Occipital lobe (tissue), 2 donors: ENCODE measurements around the gene KRTAP6-2. TPM values are rescaled to one million over a fixed set of nuclear protein-coding genes. Genes with fewer than 3 reads are reported as not detected.

Source experiments
- DNase-seq: peaks from one replicate; lab custom pipeline; 2025; lab: John Stamatoyannopoulos, UW
- total RNA-seq: library from RNA; depleted of rRNA; stranded (reverse); fragments of >200 nt; gene quantifications from one replicate; pipeline ENCODE4 v1.2.3, GENCODE V29; 2014

The KRTAP6-2 gene, protein sequence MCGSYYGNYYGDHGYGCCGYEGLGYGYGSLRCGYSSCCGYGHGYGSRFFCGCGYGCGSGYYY
- total RNA-seq = not detected

DNA sequence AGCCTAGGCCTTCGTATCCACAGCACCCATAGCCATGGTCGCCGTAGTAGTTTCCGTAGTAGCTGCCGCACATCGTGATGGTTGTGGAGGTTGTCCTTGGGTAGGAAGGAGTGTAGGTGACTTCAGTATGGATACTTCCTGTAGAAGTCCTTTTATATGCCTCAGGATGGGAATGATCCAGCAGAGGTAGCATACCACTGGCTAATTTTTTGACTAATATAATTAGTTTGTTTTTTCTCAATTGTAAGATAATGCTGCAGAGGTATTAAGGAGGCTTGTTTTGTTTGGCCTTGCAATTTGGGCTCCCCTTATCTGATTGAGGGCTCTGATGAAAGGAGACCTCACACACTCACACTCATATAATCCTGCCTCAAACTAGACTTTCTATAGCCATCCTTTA lies at the start of gene KRTAP6-2:
TSS of gene KRTAP6-2 (minus strand) at position 101 of the 400 bp plus-strand sequence. CDS start at position 73, 28 bp downstream.
- no peak for DNase-seq

DNA sequence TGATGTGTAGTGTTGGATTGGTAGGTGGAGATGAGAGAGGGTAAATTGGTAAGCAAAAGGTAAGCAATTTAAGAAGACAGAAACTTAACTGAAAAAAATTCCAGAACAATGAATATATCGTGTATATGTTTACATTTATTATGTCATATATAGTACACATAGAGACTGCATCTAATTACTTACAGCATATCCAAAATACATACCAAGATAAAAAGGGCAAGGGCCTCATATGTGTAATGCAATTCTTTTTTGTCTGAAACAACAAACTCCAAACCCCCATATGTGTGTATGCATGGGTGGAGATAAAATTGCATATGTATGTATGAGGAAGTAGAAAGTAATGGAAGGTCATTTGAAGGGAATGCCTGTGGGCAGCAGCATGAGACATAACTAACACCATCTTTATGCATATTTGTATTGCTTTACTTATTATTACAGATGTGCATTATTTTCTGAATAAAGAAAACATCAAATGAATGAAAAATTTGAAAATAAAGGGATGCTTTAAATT lies 48.3 kb upstream of the KRTAP6-2 start:
- DNase-seq = no peak

DNA sequence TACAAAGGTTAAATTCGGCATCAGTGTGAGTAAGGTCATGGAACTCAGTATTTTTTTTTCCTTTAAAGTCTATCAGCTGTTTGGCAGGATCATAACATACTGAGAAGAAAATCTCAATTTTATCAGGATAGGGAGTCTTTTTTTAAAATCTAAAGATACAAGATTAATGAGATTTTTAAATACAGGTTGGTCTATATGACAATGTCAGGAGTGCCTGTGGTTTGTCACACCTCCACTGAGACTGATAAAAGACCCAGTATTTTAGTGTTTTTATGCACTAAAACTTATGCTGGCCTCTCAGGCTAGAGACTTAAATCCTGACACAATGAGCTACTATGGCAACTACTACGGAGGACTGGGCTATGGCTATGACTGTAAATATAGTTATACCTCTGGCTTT lies 43.9 kb upstream of the KRTAP6-2 start, which contains the start of gene KRTAP20-3:
TSS of gene KRTAP20-3 (plus strand) at position 301 of the 400 bp plus-strand sequence.
- no peak for DNase-seq

DNA sequence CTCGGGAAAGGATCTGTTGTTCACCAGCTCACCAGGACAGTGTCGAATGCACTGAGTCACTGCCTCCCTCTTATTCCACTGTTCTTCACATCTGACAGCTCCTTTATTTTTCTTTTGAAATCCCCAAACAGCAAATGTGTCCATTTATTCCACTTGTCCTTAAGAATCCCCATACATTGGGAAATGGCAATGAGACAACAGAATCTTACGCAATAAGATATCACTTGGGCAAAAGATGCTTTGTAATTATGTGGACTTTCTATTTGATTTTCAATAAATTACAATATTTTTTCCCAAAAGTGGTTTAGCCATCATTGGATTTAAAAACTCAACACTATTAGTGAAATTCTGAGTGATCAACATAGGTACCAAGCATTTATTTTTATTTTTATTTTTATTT lies 40.0 kb upstream of the KRTAP6-2 start:
- no peak for DNase-seq

DNA sequence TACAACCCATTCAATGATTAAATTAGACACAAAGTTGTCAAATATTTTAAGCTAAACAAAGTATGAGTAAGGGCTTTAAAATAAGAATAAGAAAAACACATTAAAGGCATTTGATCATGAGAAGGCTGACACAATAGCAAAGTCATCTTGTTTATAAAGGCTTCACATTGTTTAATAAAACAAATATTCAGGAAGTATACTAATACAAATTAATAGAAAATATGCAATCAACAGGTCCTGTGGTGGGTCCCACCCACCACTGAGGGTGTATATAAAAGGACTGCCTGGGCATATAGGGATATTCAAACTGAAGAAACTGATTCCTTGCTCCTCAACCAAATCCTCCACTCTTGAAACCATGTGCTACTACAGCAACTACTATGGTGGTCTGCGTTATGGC lies 36.2 kb upstream of the KRTAP6-2 start, which contains the start of gene KRTAP20-2:
TSS of gene KRTAP20-2 (plus strand) at position 301 of the 400 bp plus-strand sequence. CDS start at position 359, 58 bp downstream.
- no peak for DNase-seq

DNA sequence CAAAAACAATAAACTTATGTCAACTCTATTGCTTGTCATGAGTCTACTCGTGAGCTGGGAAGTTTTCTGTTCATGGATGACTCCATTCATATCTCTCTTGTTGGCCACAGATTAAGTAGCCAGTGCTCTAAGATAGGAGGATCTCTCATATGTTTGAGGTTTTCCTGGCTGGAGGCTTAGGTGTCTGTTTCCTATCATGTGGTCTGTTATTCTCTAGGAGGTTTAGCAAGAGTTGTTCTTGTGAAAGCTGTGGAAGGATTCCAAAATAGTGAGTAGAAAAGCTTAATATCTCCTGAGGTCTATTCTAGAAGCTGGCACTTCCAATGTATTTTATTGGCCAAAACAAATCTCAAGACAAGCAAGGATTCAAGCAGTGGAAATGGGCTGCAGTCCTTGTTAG lies 30.5 kb upstream of the KRTAP6-2 start:
- no peak for DNase-seq

DNA sequence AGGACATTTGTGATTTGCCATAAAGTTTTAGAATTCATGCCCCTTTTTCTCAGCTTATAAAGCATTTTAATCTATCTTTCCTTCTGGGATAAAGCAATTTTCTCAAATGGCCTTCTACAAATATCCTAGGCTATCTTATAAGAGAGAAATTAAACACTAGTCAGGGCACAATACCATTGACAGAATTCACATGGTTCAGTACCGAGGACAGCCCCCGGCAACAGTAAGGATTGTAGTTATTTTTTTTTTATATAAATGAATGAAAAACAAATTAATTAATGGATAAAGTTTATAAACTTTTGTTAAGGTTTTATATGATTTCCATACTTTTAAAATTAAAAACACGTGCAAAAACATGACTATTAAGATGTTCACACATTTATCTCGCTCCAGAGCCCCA lies 29.4 kb upstream of the KRTAP6-2 start:
- no peak for DNase-seq

DNA sequence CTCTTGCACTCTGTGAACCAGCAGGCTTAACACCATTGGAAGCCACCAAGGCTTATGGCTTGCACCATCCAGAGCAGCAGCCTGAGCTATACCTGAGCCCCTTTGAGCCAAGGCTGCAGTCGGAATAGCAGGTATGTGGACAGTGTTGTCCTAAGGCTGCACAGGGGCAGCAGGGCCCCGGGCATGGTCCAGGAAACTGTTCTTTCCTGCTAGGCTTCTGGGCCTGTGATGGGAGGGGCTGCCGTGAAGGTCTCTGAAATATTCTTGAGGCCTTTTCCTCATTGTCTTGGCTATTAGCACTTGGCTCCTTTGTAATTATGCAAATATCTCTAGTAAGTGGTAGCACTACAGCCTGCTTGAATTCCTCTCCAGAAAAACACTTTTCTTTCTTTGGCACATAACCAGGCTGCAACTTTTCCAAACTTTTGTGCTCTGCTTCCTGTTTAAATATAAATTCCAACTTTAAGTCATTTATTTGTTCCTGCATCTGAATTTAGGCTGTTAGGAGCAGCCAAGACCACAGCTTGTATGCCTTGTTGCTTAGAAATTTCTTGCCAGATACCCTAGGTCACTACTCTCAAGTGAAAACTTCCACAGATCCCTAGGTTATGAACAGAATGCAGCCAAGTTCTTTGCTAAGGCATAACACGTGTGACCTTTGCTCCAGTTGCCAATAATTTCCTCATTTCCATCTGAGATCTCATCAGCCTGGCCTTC lies 26.9 kb upstream of the KRTAP6-2 start:
- DNase-seq = no peak

DNA sequence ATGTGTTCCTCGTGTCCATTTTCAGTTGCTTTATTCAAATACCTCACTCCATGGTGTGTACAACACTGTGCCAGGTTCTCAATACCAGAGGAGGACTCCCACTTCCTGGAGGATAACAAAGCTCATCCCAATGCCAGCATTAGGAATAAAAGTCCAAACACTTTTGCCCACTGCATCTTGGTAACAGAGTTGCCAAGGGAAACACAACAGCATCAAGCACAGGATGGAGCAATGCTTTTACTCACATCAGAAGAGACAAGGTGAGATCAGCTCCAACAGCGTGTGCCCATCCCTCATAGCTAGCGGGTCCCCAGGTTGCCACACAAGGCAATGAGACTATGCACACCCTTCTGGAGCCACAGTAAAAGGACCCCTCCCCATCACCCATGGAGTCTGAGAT lies 24.7 kb upstream of the KRTAP6-2 start:
- DNase-seq = no peak

DNA sequence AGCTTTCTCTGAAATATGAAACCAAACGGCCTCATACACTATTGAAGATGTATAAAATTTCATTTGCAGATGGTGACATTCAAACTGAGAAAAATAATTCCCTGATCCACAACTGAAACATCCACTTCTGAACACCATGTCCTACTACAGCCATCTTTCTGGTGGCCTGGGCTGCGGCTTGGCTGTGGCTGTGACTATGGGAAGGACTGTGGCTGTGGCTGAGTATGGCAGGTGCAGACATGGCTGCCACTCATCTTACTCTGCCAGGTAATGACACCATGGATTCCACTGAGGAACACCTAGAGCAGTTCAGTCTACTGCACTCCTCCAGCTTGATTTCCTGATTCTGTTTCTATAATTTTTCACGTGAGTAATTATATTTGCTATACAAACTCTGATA lies 21.8 kb upstream of the KRTAP6-2 start, which contains the start of gene KRTAP20-4:
TSS of gene KRTAP20-4 (plus strand) at position 106 of the 400 bp plus-strand sequence.
- no peak for DNase-seq

DNA sequence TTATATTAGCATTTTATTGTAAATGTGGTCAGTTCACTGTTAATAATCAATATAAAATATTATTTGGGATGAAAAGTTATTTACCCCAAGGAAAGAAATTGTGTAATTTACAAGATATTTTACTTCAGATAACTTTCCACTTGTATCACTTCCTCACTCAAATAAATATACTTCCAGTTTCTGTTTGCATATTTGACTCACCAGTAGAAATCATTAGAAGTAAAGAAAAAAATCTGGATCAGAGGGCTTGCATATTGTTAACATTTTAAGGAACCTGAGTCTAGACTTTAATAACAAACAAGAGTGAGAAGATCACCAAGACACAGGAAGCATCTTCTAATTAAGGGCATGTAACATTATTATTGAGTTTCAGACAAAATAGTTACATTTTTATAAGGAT lies 21.4 kb upstream of the KRTAP6-2 start:
- no peak for DNase-seq

DNA sequence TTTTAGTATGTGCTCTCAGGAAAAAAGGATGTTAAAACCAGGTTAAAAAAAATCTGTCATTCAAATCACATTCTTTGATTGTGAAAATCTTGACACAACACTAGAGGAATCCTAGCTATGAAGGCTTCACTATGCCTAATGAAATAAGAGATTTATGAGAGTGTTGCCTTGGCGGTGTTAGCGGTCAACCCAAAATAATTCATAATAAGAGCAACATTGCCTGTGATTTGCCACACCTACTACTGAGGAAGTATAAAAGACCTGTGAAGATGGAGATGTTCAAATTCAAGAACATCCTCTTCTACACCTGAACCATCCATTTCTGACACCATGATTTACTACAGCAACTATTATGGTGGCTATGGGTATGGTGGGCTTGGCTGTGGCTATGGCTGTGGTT lies 17.4 kb upstream of the KRTAP6-2 start, which contains the start of gene KRTAP20-1:
TSS of gene KRTAP20-1 (plus strand) at position 301 of the 400 bp plus-strand sequence. CDS start at position 331, 30 bp downstream.
- no peak for DNase-seq

DNA sequence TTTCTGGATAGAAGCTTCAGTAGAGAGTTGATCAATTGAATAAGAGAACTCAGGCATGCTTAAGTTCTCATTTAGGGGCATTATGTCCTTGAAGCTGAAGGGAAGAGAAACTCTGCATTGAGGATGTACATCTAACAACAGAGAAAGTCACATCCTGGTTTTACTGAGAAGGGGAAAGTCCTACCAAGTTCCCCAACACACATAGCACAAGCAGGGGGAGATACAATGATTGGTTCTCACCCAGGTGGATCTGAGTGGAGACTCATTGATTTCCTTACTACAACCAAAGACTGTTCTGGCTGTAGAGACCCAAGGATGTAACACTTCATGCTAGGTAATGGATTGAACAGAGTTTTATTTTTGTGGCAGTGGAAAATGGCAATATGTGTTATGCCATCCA lies 16.5 kb upstream of the KRTAP6-2 start:
- no peak for DNase-seq

DNA sequence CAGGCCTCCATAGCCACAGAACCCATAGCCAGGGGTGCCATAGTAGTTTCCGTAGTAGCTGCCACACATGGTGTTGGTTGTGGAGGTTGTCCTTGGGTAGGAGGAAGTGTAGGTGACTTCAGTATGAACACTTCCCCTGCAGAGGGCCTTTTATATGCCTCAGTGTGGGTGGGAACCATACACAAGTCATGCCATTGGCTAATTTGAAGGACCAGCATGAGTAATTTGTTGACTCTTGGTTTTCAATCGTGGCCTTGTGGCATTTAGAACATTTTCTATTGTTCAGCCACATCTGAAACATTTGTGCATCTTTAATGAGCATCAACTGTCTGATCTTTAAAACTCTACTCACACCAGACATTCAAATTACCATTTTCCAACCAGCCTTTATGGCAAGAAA lies 15.1 kb upstream of the KRTAP6-2 start, which contains the start of gene KRTAP6-1:
TSS of gene KRTAP6-1 (minus strand) at position 95 of the 400 bp plus-strand sequence. CDS start at position 69, 26 bp downstream.
- DNase-seq = no peak

DNA sequence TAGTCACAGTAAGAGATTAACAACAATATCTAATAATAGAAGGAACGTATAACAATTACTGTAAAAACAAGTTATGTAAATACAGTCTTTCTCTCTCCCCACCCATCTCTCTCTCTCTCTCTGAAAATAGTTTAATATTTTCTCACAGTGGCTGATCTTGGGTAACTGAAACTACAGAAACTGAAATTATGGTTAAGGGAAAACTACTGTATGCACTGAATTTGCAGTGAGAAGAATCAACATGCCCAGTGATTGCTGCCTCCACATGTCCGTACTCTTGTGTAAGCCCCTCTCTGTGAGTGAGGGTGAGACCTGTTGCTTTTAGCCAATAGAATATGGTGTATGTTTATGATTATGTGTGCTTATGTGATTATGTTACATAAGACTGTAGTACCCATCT lies 13.4 kb upstream of the KRTAP6-2 start:
- no peak for DNase-seq

DNA sequence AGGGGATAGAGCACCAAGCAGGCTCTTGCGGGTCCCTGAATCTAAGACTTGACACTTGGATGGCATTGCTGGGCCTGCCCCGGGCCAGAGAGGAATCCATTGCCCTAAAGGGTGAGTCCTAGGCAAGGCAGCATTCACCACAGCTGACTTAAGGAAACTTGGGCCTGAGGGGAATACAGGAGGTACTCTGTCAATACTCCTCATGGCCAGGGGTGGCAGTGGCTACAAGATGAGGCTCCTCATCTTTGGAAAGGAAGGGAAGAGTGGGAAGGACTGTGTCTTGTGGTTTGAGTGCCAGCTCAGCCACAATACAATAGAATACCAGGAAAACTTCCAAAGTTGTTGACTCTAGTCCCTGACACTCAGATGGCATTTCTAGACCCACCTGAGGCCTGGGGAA lies 7.3 kb upstream of the KRTAP6-2 start:
- no peak for DNase-seq

DNA sequence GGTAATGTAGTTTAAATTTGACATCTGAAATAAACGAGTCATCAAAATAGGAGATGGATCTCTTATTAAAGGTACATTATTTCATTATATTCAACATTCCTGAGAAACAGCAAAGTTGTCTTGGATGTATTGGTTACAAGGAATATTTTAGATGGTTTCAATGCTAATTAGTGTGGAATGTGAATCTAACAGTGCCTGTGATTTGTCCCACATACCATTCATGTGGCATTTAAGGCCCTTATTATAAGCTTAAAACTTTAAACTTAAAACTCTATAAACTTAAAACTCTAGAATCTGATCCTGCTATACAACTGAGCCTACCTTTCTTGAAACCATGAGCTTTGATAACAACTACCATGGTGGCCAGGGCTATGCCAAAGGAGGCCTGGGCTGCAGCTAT lies 2.1 kb upstream of the KRTAP6-2 start, which contains the start of gene KRTAP22-1:
TSS of gene KRTAP22-1 (plus strand) at position 301 of the 400 bp plus-strand sequence.
- no peak for DNase-seq

DNA sequence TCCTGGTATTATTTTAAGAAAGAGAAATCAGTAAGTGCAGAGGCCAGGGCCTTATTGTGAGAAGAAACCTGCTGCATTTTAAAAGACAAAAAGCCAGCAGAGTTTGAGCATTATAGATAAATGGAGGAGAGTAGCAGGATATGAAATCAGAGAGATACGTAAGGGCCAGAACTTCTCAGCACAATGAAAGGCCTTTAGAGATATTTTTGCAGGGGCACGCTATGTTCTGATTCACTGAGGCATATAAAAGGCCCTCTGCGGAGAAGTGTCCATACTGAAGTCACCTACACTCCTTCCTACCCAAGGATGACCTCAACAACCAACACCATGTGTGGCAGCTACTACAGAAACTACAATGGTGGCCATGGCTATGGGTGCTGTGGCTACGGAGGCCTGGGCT lies 6.6 kb downstream of the KRTAP6-2 start, which contains the start of gene KRTAP6-3:
TSS of gene KRTAP6-3 (plus strand) at position 301 of the 400 bp plus-strand sequence. CDS start at position 307, 6 bp downstream.
- DNase-seq = no peak

DNA sequence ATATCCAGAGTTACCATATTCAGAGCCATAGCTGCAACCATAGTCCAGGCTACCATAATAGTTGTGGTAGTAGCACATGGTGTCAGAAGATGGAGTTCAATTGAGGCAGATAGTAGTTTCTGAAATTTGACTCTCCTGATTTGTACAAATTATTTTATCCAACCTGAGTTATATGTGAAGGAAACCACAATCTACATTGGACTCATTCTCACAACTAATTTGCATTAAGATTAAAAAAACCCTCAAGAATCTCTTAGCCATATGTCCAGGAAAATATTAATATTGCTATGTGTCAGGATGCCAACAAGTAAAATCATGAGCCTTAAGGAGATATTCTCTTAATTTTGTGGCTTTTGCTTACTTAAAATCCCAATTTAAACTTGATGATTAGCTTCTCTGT lies 8.4 kb downstream of the KRTAP6-2 start, which contains the start of gene KRTAP22-2:
TSS of gene KRTAP22-2 (minus strand) at position 101 of the 400 bp plus-strand sequence.
- DNase-seq = no peak

DNA sequence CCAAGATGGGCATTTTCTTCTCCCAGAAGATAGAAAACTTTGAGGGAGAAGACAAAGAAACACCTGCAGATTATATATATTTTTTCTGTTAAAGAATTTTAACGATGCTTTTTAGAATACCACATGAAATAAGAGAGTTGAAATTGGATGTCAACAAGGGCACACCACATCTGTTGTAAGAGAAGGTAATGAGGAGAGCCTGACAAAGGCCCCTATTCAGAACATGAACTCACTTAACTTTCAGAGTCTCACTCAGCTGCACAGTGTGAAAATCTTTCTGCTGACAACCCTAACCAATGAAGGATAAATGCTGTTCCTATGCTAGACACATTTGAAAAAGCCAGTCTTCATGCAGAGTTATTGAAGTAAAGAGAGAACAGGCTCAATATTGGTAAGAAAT lies 15.8 kb downstream of the KRTAP6-2 start:
- no peak for DNase-seq

DNA sequence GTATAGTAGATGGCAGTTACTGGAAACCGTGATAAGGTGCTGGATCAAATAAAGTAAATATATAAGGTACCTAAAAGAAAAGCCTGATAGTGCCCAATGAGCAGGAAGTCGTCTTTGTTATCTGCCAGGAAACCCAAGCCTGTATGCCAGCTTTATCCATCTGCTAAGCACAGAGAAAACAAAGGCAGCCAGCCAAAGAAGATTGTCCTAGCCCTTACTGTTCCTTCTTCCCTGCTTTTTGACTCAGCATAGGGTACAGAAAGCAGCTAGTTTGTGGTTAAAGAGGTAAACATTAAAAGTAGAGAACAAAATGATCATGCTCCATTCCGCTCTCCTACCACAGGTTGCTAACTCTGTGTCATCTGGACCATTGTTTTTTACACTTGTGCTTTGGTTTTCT lies 18.6 kb downstream of the KRTAP6-2 start:
- no peak for DNase-seq

DNA sequence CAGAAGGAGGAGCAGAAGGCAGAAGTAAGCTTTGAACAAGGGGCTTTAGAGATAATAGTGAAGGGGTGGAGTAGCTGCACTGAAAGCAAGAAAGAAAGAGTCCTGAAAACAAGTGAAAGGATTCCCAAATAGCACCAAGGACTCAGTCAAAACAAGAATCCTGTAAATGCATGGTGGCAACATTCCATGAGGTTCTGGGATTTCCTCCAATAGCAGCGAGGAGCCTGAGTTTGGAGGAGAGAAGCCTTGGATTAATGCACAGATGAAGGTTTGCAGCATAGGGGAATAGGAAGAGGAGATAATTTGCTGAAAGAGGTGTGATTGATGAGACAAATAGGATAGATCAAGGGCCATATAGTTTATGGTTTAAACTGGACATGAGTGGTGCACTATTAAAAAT lies 19.4 kb downstream of the KRTAP6-2 start:
- no peak for DNase-seq
